PC-9 (cell line): ENCODE results near the gene CORIN. TPM values are rescaled to one million over a fixed set of nuclear protein-coding genes. Genes with fewer than 3 reads are reported as not detected.

Experiments used
- BruUV-seq: library from RNA; stranded (reverse); fragments of 400-500 nt; replicated peaks from 2 replicates; lab custom pipeline; 2021; lab: Mats Ljungman, UMichigan
- CTCF ChIA-PET: fragments of 300-600 bp; sonication (Branson Sonifier 250); formaldehyde crosslinking; loops from one replicate; lab custom pipeline; 2022; ENCODE audit warnings: antibody characterized with exemption; lab: Charles Lee
- POLR2A ChIA-PET: fragments of 300-600 bp; sonication (Branson Sonifier 250); formaldehyde crosslinking; loops from one replicate; lab custom pipeline; 2022; ENCODE audit warnings: antibody characterized with exemption; ENCODE audit not compliant: unreplicated experiment; lab: Charles Lee
- DNase-seq, 2 experiments: peaks; one replicate each; pipeline versions ENCODE4 v3.0.0 to v3.0.0-alpha.2; 2015 to 2022; ENCODE audit warnings: mixed read lengths in 1 of 2
- H2AFZ ChIP-seq: fragments of 200-600 bp; sonication (generic); 2 replicates; pipeline ENCODE4 v1.8.1; 2017; ENCODE audit warnings: antibody characterized with exemption
- H3F3A ChIP-seq: fragments of 200-600 bp; sonication (generic); 2 replicates; pipeline ENCODE4 v1.8.1; 2017; ENCODE audit warnings: antibody characterized with exemption, mild to moderate bottlenecking, low read depth; ENCODE audit not compliant: insufficient read depth
- H3K27ac ChIP-seq: fragments of 200-600 bp; sonication (generic); 2 replicates; pipeline ENCODE4 v1.6.1; 2016; ENCODE audit warnings: mixed run types
- H3K27me3 ChIP-seq: fragments of 200-600 bp; sonication (generic); 2 replicates; pipeline ENCODE4 v1.6.1; 2016; ENCODE audit warnings: low read depth, mixed run types; ENCODE audit not compliant: insufficient read depth
- H3K36me3 ChIP-seq: fragments of 200-600 bp; sonication (generic); 2 replicates; pipeline ENCODE4 v1.6.1; 2016; ENCODE audit warnings: low read depth, mixed run types
- H3K4me1 ChIP-seq: fragments of 200-600 bp; sonication (generic); replicated peaks from 2 replicates; pipeline ENCODE4 v1.6.1; 2016; ENCODE audit warnings: mixed run types; ENCODE audit not compliant: insufficient read depth
- H3K4me2 ChIP-seq: fragments of 200-600 bp; sonication (generic); 2 replicates; pipeline ENCODE4 v1.6.1; 2017; ENCODE audit warnings: mixed run types
- H3K4me3 ChIP-seq: fragments of 200-600 bp; sonication (generic); 2 replicates; pipeline ENCODE4 v1.6.1; 2016; ENCODE audit warnings: mixed run types
- H3K79me2 ChIP-seq: fragments of 200-600 bp; sonication (generic); 2 replicates; pipeline ENCODE4 v1.6.1; 2017; ENCODE audit warnings: low read depth, mixed run types
- H3K9me2 ChIP-seq: fragments of 200-600 bp; sonication (generic); 2 replicates; pipeline ENCODE4 v1.8.1; 2017; ENCODE audit warnings: mild to moderate bottlenecking; ENCODE audit not compliant: insufficient read depth
- H3K9me3 ChIP-seq: fragments of 200-600 bp; sonication (generic); 2 replicates; pipeline ENCODE4 v1.8.1; 2016; ENCODE audit warnings: low read depth; ENCODE audit not compliant: insufficient read depth
- H4K20me1 ChIP-seq: fragments of 200-600 bp; sonication (generic); 2 replicates; pipeline ENCODE4 v1.8.1; 2017; ENCODE audit not compliant: insufficient read depth
- EZH2 ChIP-seq: fragments of 200-600 bp; sonication (generic); IDR thresholded peaks from 2 replicates; pipeline ENCODE4 v1.8.0; 2017; ENCODE audit warnings: antibody characterized with exemption, low read depth
- intact Hi-C: fragments of 100-400 bp; cut with micrococcal nuclease; formaldehyde crosslinking; loops from one replicate; pipeline ENCODE4 v1.10.0; 2022; ENCODE audit not compliant: unreplicated experiment
- total RNA-seq: library from RNA; stranded (reverse); gene quantifications from 2 replicates; pipeline ENCODE4 v1.2.3, GENCODE V29; 2021
- TF ChIP-seq, protein P1 (sequence below): fragments of 200-600 bp; sonication (generic); conservative IDR thresholded peaks from 2 replicates; pipeline ENCODE4 v1.6.1; 2017; ENCODE audit warnings: mixed run types, antibody characterized with exemption, mild to moderate bottlenecking, moderate library complexity

CORIN gene
- total RNA-seq, 1 experiment from 2014 or later, result not detected

DNA sequence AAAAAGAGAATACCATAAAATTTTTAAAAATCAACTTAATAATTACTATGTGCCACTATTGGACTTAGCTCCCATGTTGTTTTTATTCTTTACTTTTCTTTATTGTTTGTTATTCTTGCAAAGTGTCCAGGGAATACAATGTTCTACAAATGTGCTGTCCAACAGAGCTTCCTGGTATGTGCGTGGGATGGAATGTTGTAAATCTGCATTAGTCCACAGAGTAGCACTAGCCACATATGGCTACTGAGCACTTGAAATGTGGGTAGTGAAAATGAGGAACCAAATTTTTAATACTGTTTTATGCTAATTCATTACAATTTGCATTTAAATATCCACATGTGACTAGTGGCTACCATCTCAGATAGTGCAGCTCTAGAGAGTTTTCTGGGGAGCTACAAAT is 14.3 kb upstream of the CORIN start:
- H3K4me2 ChIP-seq, result no peak overlapping the region
- TF ChIP-seq, protein P1, sequence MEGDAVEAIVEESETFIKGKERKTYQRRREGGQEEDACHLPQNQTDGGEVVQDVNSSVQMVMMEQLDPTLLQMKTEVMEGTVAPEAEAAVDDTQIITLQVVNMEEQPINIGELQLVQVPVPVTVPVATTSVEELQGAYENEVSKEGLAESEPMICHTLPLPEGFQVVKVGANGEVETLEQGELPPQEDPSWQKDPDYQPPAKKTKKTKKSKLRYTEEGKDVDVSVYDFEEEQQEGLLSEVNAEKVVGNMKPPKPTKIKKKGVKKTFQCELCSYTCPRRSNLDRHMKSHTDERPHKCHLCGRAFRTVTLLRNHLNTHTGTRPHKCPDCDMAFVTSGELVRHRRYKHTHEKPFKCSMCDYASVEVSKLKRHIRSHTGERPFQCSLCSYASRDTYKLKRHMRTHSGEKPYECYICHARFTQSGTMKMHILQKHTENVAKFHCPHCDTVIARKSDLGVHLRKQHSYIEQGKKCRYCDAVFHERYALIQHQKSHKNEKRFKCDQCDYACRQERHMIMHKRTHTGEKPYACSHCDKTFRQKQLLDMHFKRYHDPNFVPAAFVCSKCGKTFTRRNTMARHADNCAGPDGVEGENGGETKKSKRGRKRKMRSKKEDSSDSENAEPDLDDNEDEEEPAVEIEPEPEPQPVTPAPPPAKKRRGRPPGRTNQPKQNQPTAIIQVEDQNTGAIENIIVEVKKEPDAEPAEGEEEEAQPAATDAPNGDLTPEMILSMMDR, result no peak
- no peak for TF ChIP-seq EZH2
- no peak overlapping the region for H3K4me3 ChIP-seq
- no peak for DNase-seq
- no peaks in the 10 kb centered on the region for H3K9me3 ChIP-seq
- no peaks in the 10 kb centered on the region for H3K27me3 ChIP-seq
- no peaks in the 10 kb centered on the region for H3K79me2 ChIP-seq
- H3K27ac ChIP-seq, result no peak overlapping the region
- no peaks in the 10 kb centered on the region for H4K20me1 ChIP-seq
- peaks cover 42% of the 10 kb centered on the region for H3K36me3 ChIP-seq
- no peaks in the 10 kb centered on the region for H3K4me1 ChIP-seq
- peaks cover 5% of the 10 kb centered on the region for H3F3A ChIP-seq
- no TSS peak for BruUV-seq
- no peaks in the 10 kb centered on the region for H3K9me2 ChIP-seq
- CTCF ChIA-PET, result no interaction called here
- POLR2A ChIA-PET, result no interaction called here
- intact Hi-C loops, result no loop called here
- H2AFZ ChIP-seq, result no peak overlapping the region

DNA sequence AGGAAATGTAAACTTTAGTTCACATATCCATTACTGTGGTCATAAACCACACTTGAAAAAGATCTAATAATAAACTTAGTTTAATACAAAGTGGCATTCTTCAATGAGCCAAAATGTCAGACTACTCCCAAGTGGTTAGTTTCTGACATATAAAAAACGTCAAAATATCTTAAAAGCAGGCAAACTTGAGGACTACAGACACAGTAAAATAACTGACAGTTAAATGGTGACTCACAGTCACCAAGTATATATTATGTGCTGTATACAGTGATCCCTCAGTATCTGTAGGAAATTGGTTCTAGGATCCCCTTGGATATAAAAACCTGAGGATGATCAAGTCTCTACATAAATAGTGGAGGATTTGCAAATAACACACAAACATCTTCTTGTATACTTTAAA is 11.6 kb upstream of the CORIN start:
- Histone ChIP-seq H3K9me2 (no peaks in the 10 kb centered on the region), H3K4me3 (no peak overlapping the region), H3K4me2 (no peak overlapping the region), H3K9me3 (no peaks in the 10 kb centered on the region), H3K27ac (no peak overlapping the region), H3F3A (peaks cover 5% of the 10 kb centered on the region), H3K79me2 (no peaks in the 10 kb centered on the region), H2AFZ (no peak overlapping the region), H3K36me3 (peaks cover 42% of the 10 kb centered on the region), H3K4me1 (no peaks in the 10 kb centered on the region), H4K20me1 (no peaks in the 10 kb centered on the region), H3K27me3 (no peaks in the 10 kb centered on the region)
- ChIA-PET POLR2A (interaction anchor here (0.5 kb wide), 1 partner anchor 564 kb away, joined by 8 read pairs; no protein-coding TSS in a partner anchor), CTCF (no interaction called here)
- intact Hi-C loops, result no loop called here
- BruUV-seq, result no TSS peak
- TF ChIP-seq, protein P1, result no peak
- no peak for TF ChIP-seq EZH2
- no peak for DNase-seq

DNA sequence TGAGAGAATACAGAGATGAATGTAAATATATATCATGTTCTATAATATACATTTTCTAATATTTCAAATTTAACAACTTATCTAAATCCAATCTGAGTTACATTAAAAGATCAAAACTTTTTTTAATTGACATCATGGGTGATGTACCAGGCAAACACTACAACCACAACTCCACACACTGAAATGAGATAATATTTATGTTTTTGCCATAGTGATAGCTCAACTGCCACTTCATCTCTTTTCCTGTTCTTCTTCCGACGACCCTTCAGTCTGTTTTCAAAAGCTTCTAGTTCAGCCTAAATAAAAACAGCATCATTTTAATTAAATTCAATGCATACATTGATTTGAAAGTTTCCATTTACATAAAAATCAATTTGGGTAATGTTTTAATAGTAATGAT is 10.2 kb upstream of the CORIN start:
- BruUV-seq, result no TSS peak
- H3K79me2 ChIP-seq, result no peaks in the 10 kb centered on the region
- CTCF ChIA-PET, result no interaction called here

More for the DNA sequence above, 10.2 kb upstream of the CORIN start:
- Histone ChIP-seq H3K9me3 (no peaks in the 10 kb centered on the region), H3K36me3 (peaks cover 44% of the 10 kb centered on the region), H3K27ac (no peak overlapping the region), H4K20me1 (no peaks in the 10 kb centered on the region), H2AFZ (no peak overlapping the region), H3K4me3 (no peak overlapping the region), H3K9me2 (no peaks in the 10 kb centered on the region), H3K4me2 (no peak overlapping the region), H3K4me1 (no peaks in the 10 kb centered on the region), H3K27me3 (no peaks in the 10 kb centered on the region), H3F3A (peaks cover 5% of the 10 kb centered on the region)
- no peak for TF ChIP-seq EZH2
- TF ChIP-seq, protein P1, result no peak
- POLR2A ChIA-PET, result no interaction called here
- DNase-seq, result no peak
- intact Hi-C loops, result no loop called here
